ENCODE data around the gene FAM32A.
A peak's percentile ranks its signal among the peaks of the same experiment; 100 is the strongest.
"Not testable (repeated sequence)": the region's sequence is repeated elsewhere in the genome, so short reads cannot be mapped to it uniquely, and the experiment has no call there.

Gene FAM32A

DNA sequence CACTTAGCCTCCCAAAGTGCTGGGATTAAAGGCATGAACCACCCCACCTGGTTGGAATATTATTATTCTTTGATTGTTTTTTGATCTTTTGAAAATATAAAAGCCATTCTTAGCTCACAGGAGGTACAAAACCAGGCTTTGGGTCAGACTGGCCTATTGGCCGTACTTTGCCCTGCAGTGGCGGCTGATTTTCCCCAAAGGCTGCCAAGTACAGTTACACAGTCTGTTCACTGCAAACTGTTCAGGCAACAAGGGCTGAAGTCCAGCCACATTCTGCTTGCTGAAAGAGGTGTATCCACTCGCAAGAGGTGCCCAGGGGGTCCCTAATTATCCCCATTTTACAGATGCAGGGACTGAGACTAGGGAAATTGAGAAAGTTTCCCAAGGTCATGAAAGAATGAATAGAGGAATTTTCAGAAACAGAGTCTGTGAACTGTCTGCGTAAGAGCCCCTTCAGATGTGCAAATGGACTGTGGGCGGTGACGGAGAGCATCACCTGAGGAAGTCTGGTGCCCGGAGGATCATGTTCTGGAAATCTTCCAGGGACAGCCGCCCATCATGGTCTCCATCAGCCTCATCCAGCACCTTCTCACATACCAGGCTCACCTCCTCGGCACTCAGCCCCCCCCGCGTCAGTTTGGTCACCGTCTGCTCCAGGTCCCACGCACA, 20.9 kb upstream of the FAM32A start:
- no peak for DNase-seq (ENCODE audit: low read depth)

DNA sequence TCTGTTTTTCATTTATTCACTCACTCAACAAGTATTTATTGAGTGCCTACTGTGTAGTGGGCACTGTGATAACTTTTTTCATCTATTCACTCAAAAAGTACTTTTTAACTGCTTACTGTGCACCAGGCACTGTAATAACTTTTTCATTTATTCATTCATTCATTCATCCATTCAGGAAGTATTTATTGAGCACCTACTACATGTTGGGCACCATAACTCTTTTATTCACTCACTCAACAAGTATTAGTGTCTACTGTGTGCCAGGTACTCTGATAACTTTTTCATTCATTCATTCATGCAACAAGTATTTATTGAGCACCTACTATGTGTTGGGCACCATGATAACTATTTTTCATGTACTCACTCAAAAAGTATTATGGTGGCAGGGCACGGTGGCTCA, 18.8 kb upstream of the FAM32A start:
- DNase-seq (ENCODE audit: low read depth) = no peak

GRCh38 chr19:16167055-16167454, 18.2 kb upstream of the FAM32A start:
- DNase-seq (ENCODE audit: low read depth) = no peak

DNA sequence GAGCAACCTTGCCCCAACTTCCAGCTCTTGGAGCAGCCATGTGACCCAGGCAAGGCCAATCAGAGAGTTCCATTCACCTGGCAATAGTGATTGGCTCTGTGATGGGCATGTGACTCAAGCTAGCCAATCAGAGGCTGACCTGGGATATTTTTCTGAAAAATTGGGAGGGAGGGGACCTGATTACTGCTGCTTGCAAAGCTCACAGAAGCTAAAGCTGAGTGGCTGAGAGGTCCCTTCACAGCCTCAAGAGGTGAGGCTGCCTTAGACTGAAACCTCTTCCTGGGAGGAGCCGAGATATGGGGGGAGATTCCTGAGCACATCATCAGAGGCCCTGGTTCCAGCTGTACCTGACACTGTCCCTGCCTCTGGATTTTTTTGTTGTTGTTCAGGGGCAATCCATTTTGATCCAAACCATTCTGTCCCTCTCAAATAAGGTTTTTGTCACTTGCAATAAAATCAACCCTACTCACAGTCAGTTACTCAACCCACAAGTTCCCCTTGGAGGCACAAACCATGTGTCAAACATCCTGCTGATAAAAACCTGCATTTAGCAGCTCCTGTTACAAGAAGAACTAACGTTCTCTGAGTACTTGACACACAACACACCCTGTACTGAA, 16.6 kb upstream of the FAM32A start:
- no peak for DNase-seq (ENCODE audit: low read depth)

- no peak for DNase-seq (ENCODE audit: low read depth)
Measured at GRCh38 chr19:16170134-16170533, 15.1 kb upstream of the FAM32A start.

DNA sequence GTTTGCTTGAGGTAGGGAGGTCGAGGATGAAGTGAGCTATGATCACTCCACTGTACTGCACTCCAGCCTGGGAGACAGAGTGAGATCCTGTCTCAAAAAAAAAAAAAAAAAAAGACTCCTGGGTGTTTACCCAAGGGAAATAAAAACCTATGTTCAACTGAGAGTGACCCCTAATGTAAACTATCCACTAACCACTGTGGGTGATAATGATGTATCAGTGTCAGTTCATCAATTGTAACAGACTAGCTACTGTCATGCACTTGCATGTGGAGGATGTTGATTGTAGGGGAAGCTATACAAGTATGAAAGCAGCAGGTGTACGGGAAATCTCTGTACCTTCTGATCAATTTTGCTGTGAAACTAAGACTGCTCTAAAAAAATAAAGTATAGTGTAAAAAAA, 9.3 kb upstream of the FAM32A start:
- DNase-seq (ENCODE audit: low read depth) = no peak

- DNase-seq (ENCODE audit: low read depth) = not testable (repeated sequence)
Measured at GRCh38 chr19:16178866-16179265, 6.3 kb upstream of the FAM32A start.

- no peak for DNase-seq (ENCODE audit: low read depth)
Measured at GRCh38 chr19:16180611-16181010, 4.6 kb upstream of the FAM32A start.

GRCh38 chr19:16184665-16185122, 516 bp upstream of the FAM32A start:
- DNase-seq (ENCODE audit: low read depth) = no peak

- no peak for DNase-seq (ENCODE audit: low read depth)
Measured at GRCh38 chr19:16185768-16186123, 536 bp downstream of the FAM32A start.

DNA sequence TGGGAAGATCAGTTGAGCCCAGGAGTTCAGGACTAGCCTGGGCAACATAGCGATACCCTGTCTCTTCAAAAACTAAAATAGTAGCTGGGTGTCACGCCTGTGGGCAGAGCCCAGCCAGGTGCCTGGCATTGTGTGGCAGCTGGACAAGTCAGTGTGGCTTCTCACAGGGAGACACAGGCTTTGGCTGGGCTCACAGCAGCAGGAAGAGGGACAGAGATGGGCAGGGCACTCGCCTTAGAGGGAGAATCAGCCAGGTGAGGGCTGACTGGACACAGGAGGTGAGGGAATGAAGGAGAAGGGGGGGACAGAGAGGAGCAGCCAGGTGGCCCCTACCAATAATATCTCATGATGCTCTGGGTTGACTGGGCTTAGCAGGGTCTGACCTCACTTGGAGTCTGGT, 3.3 kb downstream of the FAM32A start:
- no peak for DNase-seq (ENCODE audit: low read depth)

GRCh38 chr19:16190198-16190597, 5.0 kb downstream of the FAM32A start:
- DNase-seq (ENCODE audit: low read depth) = no peak

GRCh38 chr19:16190736-16191135, 5.5 kb downstream of the FAM32A start:
- DNase-seq (ENCODE audit: low read depth) = no peak

GRCh38 chr19:16191216-16191908, 6.2 kb downstream of the FAM32A start:
- no peak for DNase-seq (ENCODE audit: low read depth)

DNA sequence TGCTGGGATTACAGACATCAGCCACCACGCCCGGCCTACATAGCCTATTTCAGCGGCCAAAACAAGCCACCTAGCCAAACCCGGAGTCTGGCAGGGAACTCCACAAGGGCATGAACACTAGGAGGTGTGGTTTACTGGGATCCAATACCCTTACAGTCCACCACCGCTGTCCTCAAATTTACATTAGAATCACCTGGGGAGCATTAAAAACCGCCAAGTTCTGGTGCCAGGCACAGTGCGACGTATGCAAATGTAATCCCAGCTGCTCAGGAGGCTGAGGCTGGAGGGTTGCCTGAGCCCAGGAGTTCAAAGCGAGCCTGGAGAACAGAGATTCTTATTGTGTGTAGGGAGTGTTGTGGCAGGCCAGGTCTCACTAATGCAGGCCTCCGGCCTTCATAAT, 8.3 kb downstream of the FAM32A start:
- no peak for DNase-seq (ENCODE audit: low read depth)

GRCh38 chr19:16197188-16197621, 12.0 kb downstream of the FAM32A start:
- no peak for DNase-seq (ENCODE audit: low read depth)

DNA sequence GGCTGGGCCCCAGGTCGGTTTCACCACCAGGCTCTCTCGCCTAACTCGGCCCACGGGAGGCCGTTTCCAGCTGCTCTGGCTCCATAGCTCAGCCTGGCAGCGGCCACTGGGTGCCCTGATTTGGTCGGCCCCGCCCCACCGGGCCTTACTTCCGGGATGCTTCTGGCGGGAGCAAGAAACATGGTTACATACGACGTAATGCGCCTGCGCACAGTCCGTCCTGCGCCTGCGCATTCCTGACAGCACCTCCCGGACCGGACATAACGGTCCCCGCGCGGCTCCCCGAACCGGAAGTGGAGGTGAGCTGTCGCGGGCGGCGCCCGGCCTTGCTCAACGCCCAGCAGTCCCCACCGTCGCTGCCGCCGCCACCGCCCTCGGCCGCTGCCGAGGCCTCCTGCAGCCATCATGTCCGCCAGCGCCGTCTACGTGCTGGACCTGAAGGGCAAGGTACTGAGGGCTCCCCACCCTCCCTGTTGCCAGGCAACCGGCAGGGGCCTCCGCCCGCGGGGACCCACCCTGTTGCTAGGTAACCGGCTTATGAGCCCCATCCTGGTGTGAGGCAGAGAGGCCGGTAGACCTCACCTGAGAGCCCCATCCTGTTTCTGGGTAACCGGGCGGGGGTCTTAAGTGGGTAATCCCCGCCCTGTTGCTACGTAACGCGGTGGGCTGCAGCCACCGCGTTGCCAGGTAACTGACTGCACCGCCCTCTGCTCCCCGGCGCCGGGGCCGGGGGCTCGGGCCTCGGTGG, 12.6 kb downstream of the FAM32A start, which contains the start of gene AP1M1:
TSS of gene AP1M1 (plus strand) at position 290 of the 748 bp plus-strand sequence. CDS start at position 406, 116 bp downstream.
- peak; percentile 98 for DNase-seq (ENCODE audit: low read depth)

- no peak for DNase-seq (ENCODE audit: low read depth)
Measured at GRCh38 chr19:16198370-16198651, 13.1 kb downstream of the FAM32A start.

DNA sequence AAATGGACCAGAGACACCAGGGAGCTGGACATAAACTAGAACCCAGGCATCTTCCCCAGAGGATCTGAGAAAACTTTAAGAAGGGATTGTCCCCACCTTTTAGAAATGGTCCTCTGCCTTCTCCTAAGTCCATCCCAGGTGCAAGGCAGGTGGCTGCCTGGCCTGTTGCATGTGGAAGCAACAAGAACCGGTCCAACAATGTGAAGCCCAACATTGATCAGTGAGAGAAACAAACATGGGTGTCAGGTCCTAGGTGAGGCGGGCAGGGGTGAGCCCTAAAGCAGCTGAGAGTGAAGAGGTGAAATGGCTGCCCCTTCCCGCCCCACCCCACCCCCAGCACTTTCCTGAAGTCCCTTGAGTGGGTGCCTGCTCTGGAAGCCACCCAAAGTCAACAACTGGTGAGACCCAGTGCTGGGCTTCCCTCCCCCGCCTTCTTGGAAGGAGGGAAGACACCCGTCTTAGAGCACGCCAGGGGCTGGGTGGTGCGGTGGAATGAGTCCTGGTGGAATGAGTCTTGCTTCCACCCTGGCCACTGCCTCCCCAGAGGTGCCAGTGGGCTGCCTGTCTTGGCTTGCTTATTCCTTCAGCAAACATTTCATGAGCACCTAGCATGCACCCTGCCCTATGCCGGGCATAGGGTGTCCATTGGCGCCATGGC, 14.2 kb downstream of the FAM32A start:
- DNase-seq (ENCODE audit: low read depth) = no peak

GRCh38 chr19:16200038-16201010, 15.1 kb downstream of the FAM32A start:
- no peak for DNase-seq (ENCODE audit: low read depth)

DNA sequence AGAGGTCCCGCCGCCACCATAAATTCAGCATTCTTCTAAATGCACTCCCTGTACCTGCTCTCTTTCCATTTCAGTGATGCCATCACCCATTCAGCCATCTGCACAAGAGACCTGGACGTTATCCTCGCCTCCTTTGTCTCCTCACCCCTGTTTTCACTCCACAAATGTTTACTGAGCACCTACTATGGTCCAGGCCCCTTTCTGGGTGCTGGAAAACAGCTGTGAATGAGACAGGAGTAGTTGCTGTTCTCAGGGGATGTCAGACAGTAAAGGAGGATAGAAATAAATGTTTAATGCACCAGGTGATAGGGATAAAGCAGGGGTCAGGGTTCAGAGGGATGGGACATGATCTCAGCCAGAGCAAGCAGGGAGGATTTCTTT, 15.8 kb downstream of the FAM32A start:
- DNase-seq (ENCODE audit: low read depth) = no peak

Data from stimulated activated CD8-positive, alpha-beta memory T cell treated with anti-CD3 and anti-CD28 coated beads, Interleukin-12 subunit alpha, Interleukin-12 subunit beta, amount 100 ng/mL, for 1 hour (primary cell).